HG03342 (cell line): Measurements from ENCODE around the gene PPP1R17.

Source experiments
- ATAC-seq: cut with Tn5 transposase; IDR thresholded peaks from one replicate; pipeline ENCODE4 v1.9.1; 2021; ENCODE audit warnings: mild to moderate bottlenecking, moderate library complexity; ENCODE audit not compliant: unreplicated experiment

PPP1R17 gene

GRCh38 chr7:31695859-31696614 lies 9.0 kb downstream of the PPP1R17 start:
- peak; percentile 57 for ATAC-seq

- no peak for ATAC-seq
Observed at GRCh38 chr7:31699050-31699449, 12.0 kb downstream of the PPP1R17 start.

- peak; percentile 46 for ATAC-seq
Observed at GRCh38 chr7:31702354-31702753, 15.3 kb downstream of the PPP1R17 start.

GRCh38 chr7:31705377-31705776 lies 18.4 kb downstream of the PPP1R17 start:
- ATAC-seq = no peak

GRCh38 chr7:31707089-31707488 lies 20.1 kb downstream of the PPP1R17 start:
- ATAC-seq = peak; percentile 40

GRCh38 chr7:31710171-31710570 lies 23.2 kb downstream of the PPP1R17 start:
- no peak for ATAC-seq

- ATAC-seq = no peak
Observed at GRCh38 chr7:31716355-31716754, 29.3 kb downstream of the PPP1R17 start.

GRCh38 chr7:31720366-31720765 lies 33.4 kb downstream of the PPP1R17 start:
- no peak for ATAC-seq

GRCh38 chr7:31724696-31725095 lies 37.7 kb downstream of the PPP1R17 start:
- ATAC-seq = no peak

- no peak for ATAC-seq
Observed at GRCh38 chr7:31729195-31729804, 42.3 kb downstream of the PPP1R17 start.

- ATAC-seq = no peak
Observed at GRCh38 chr7:31734456-31734855, 47.4 kb downstream of the PPP1R17 start.

GRCh38 chr7:31735991-31736982 lies 49.3 kb downstream of the PPP1R17 start:
- ATAC-seq = peak; percentile 59

- ATAC-seq = no peak
Observed at GRCh38 chr7:31741852-31742251, 54.8 kb downstream of the PPP1R17 start.

GRCh38 chr7:31744294-31744874 lies 57.4 kb downstream of the PPP1R17 start:
- ATAC-seq = peak; percentile 67

GRCh38 chr7:31747553-31747952 lies 60.5 kb downstream of the PPP1R17 start:
- no peak for ATAC-seq

GRCh38 chr7:31748084-31748483 lies 61.1 kb downstream of the PPP1R17 start:
- no peak for ATAC-seq

GRCh38 chr7:31751726-31752125 lies 64.7 kb downstream of the PPP1R17 start:
- ATAC-seq = no peak
